Stomach smooth muscle (tissue), 2 donors: ENCODE data around the gene HIP1R.
"Not testable (repeated sequence)": the region's sequence is repeated elsewhere in the genome, so short reads cannot be mapped to it uniquely, and the experiment has no call there.

Experiments used
- H3K27ac ChIP-seq: one replicate; pipeline ENCODE4 v1.7.0; 2013; ENCODE audit warnings: mild to moderate bottlenecking, low read length, inconsistent platforms
- H3K27me3 ChIP-seq, 2 donors: one replicate each; pipeline ENCODE4 v1.7.0; 2013; ENCODE audit warnings: low read length in 2 of 2; ENCODE audit not compliant: insufficient read depth in 2 of 2, control insufficient read depth in 1 of 2
- H3K36me3 ChIP-seq, 2 donors: one replicate each; pipeline ENCODE4 v1.7.0; 2013; ENCODE audit warnings: low read length in 2 of 2; ENCODE audit not compliant: control insufficient read depth in 2 of 2, insufficient read depth in 2 of 2
- H3K4me1 ChIP-seq: one replicate; pipeline ENCODE4 v1.7.0; 2013; ENCODE audit warnings: low read length; ENCODE audit not compliant: control insufficient read depth, insufficient read depth
- H3K4me3 ChIP-seq, 2 donors: one replicate each; pipeline ENCODE4 v1.7.0; 2013; ENCODE audit warnings: low read length in 2 of 2
- H3K9ac ChIP-seq, 2 donors: one replicate each; pipeline ENCODE4 v1.7.0; 2013; ENCODE audit warnings: low read length in 2 of 2, mild to moderate bottlenecking in 1 of 2
- H3K9me3 ChIP-seq, 2 donors: one replicate each; pipeline ENCODE4 v1.7.0; 2013; ENCODE audit warnings: low read length in 2 of 2; ENCODE audit not compliant: control insufficient read depth in 2 of 2
- donor health status: healthy.
- donor health status: Pancreatic carcinoma.

HIP1R gene

DNA sequence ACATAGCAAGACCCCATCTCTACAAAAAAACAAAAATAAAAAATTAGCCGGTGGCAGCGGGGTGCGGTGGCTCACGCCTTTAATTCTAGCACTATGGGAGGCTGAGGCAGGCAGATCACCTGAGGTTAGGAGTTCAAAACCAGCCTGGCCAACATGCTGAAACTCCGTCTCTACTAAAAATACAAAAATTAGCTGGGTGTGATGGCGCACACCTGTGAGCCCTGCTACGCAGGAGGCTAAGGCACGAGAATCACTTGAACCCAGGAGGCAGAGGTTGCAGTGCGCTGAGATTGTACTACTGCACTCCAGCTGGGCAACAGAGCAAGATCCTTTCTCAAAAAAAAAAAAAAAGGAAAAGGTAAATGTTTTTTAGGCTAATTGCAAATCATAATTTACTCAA lies 57.5 kb downstream of the HIP1R start:
- not testable (repeated sequence) for H3K9me3 ChIP-seq, H3K36me3 ChIP-seq, H3K27ac ChIP-seq, H3K4me3 ChIP-seq, H3K27me3 ChIP-seq
- H3K9ac ChIP-seq: peak overlapping the region in 1 of 2 donors; percentile 3
- H3K4me1 ChIP-seq: peaks cover 41% of the 10 kb centered on the region

DNA sequence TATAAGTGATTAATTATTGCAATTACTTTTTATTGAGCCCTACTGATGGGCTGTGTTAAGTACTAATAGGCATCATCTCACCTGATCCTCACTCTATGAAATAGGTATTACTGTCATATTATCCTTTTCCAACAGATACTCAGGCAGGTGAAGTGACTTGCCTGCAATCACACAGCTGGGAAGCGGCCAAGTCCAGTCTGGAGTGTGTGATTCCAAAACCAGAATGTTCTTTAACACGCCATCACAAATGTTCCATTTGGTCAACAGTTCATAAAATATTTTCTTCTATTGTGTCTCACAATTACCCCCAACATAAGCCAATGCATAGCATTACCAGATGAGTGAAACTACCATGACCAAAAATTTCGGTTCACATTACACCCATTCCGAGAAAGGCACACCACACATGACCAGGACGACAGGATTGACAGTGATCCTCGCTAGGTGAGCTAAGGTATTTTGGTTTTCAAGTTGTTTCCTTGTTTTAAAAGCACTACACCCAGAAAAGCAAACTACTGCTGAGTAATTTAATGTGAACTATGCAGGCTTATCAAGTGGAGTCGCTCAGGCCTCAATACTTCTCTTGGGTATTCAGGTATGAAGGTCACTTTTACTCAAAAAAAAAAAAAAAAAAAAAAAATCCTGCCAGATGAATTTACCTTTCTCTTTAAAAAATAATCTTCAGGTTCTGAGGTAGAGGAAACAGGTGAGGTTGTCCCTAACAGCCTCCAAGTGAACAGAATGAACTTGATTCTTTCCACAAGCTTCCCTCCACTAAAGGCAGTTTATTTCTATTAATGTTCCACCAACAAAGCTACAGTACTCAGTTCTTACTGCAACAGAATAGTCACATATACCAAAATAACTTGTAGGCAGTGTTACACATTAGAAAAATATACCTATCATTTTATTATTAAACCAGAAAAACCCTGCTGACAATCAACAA lies 58.2 kb downstream of the HIP1R start:
- H3K9me3 ChIP-seq: no peaks in the 10 kb centered on the region
- no peak overlapping the region for H3K9ac ChIP-seq
- peaks cover 37% of the 10 kb centered on the region for H3K4me1 ChIP-seq
- H3K27ac ChIP-seq: no peak overlapping the region
- H3K36me3 ChIP-seq: no peaks in the 10 kb centered on the region
- no peaks in the 10 kb centered on the region for H3K27me3 ChIP-seq
- no peak overlapping the region for H3K4me3 ChIP-seq

DNA sequence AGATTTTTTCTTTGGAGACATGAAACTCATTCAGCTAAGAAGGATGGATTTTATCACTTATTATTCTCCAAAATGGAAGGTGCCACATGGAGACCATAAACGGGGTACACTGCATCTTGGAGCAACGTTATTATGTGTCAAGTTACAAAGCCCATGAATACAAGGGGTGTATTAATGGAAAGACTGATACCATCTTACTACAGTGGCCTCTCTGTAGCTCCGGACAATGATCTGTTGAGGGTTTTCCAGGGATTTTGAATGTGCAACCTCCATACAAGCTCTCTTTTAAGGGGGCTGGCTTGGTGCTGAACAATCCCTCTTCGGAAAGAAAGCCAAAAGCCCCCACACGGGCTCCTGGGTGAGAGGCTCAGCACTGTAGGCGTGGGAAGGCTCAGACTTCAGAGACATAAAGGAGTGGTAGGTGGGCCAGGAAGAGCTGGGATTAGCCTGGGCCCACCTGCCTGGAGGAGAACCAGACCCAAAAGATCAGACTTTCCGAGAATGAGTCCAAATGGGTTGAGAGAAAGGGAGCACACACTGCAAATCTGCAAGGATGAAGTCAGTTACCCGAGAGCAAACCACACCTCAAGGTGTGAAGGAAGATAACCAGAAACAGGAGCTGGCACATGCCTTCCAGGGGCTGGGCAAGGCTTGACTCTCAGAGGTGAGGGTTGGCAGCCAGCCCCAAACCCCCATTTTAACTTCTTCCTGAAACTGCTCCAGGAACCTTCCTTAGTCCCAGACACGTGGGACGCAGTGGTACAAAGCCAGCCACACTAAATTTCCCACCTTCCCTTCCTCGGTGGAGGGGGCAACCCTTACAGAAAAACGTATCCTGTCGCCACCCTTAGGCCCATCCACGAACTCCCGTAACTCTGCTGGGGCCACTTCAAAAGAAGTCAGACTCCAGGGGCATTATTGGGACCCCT lies 59.2 kb downstream of the HIP1R start:
- H3K27ac ChIP-seq: peak overlapping the region; percentile 70

DNA sequence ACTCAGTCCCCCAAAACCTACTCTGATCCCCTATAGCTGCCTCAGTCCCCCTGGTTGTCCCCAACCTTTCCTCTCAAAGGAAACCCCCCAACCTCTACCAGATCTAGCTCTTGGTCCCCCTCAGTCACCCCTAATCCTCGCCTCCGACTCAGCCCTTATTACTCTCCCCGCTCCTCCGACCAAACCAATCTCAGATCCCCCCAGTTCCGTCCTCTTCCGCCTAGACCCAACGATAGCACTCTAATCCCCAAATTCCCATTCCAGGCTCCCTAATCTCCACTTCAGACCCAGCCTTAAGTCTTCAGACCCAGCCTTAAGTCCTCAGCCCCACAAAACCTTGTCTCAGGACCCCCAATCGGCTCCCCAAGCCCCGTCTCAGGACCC lies 60.1 kb downstream of the HIP1R start:
- Histone ChIP-seq H3K9ac (peak overlapping the region; percentile 93 to 95), H3K4me1 (peaks cover 28% of the 10 kb centered on the region), H3K4me3 (peak overlapping the region; percentile 74 to 90), H3K27ac (peak overlapping the region; percentile 70), H3K36me3 (no peaks in the 10 kb centered on the region), H3K9me3 (no peaks in the 10 kb centered on the region), H3K27me3 (no peaks in the 10 kb centered on the region)

More for the DNA sequence above, 59.2 kb downstream of the HIP1R start:
- no peaks in the 10 kb centered on the region for H3K36me3 ChIP-seq
- H3K9me3 ChIP-seq: no peaks in the 10 kb centered on the region
- no peaks in the 10 kb centered on the region for H3K27me3 ChIP-seq
- H3K4me1 ChIP-seq: peaks cover 28% of the 10 kb centered on the region
- peak overlapping the region; percentile 93 to 95 for H3K9ac ChIP-seq
- peak overlapping the region; percentile 74 to 90 for H3K4me3 ChIP-seq

DNA sequence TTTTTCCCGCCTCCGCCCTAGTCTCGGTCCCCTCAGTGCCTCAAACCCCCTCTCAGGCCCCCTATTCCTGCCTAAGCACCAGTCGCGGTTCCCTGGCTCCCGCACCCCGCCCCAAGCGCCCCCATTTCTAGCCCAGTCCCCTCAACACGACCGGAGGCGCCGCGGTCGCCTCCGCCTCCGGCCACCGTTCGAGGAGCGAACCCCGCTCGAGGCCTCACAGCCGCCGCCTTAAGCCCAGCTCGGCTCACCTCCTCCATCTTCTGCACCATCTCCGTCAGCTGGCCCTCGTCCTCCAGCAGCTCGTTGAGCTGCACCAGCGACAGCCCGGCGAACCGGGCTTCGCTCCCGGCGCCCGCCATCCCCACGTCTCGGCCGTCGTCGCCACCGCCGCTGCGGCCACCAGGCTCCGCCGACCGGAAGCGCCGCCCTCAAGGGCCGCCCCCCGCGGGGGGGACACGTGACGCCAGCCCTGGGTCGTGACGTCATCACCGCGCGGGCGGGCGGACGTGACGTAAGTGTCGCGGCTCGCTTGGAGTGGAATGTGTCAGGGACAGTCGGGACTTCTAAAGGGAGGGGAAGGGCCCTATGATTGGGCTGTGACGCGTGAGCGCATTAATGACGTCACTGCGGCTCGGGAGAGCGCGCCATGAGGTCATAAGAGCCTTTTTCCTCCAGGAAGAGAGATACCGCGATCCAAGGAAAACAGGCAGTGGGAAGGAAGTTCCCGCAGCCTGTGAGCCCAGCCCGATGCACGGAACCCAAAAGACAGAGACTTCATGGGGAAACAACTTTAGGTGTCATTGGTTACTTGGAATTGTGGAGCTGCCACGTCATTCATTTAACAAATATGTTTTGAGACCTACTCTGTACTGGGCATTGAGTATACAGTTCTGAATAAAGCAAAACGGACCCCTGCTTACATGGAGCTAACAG lies 60.7 kb downstream of the HIP1R start, which contains the start of gene VPS37B:
Gene VPS37B (minus strand): TSS at position 421 of the 933 bp plus-strand sequence. CDS start 62 bp downstream, at position 359.
- Histone ChIP-seq H3K36me3 (no peaks in the 10 kb centered on the region), H3K27me3 (no peaks in the 10 kb centered on the region), H3K9ac (peak within 1 kb of the TSS; percentile 93 to 95), H3K9me3 (no peaks in the 10 kb centered on the region), H3K4me3 (peak within 1 kb of the TSS; percentile 74 to 90), H3K27ac (peak within 1 kb of the TSS; percentile 70), H3K4me1 (peaks cover 28% of the 10 kb centered on the region)

DNA sequence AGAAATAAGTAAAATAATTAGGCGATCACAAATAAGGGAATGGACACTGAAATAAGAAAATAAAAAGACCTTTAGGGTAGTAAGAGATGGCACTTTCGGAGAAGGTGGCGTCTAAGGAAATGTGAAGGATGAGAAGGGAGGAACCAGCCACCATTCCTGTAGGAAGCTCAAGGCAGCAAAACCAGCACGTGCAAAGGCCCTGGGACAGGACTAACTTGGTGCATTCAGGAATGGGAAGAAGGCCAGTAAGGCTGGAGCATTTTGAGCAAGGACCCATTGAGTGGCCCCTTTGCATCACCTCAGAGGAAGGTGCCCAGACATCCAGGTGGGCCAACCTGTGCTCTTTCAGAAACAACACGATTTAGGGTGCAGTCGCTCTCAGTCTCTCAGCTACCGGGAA lies 61.4 kb downstream of the HIP1R start:
- no peak overlapping the region for H3K9ac ChIP-seq
- H3K4me1 ChIP-seq: peaks cover 21% of the 10 kb centered on the region
- H3K27me3 ChIP-seq: no peaks in the 10 kb centered on the region
- no peaks in the 10 kb centered on the region for H3K9me3 ChIP-seq
- no peaks in the 10 kb centered on the region for H3K36me3 ChIP-seq
- H3K4me3 ChIP-seq: peak overlapping the region in 1 of 2 donors; percentile 90
- no peak overlapping the region for H3K27ac ChIP-seq

DNA sequence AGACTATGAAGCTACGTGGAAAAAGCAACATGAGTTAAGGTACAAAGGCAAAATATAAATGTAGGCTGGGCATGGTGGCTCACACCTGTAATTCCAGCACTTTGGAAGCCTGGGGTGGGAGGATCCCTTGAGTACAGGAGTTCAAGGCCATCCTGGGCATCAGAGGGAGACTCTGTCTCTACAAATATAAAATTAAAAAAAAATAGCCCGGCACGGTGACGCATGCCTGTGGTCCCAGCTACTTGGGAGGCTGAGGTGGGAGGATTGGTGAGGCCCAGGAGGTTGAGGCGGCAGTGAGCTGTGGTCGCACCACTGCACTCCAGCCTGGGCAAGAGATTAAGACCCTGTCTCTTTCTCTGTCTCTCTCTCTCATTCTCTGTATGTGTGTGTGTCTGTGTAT lies 64.6 kb downstream of the HIP1R start:
- Histone ChIP-seq H3K9ac (no peak overlapping the region), H3K27me3 (no peaks in the 10 kb centered on the region), H3K36me3 (no peaks in the 10 kb centered on the region), H3K9me3 (no peaks in the 10 kb centered on the region), H3K4me1 (peaks cover 7% of the 10 kb centered on the region), H3K27ac (no peak overlapping the region), H3K4me3 (no peak overlapping the region)

DNA sequence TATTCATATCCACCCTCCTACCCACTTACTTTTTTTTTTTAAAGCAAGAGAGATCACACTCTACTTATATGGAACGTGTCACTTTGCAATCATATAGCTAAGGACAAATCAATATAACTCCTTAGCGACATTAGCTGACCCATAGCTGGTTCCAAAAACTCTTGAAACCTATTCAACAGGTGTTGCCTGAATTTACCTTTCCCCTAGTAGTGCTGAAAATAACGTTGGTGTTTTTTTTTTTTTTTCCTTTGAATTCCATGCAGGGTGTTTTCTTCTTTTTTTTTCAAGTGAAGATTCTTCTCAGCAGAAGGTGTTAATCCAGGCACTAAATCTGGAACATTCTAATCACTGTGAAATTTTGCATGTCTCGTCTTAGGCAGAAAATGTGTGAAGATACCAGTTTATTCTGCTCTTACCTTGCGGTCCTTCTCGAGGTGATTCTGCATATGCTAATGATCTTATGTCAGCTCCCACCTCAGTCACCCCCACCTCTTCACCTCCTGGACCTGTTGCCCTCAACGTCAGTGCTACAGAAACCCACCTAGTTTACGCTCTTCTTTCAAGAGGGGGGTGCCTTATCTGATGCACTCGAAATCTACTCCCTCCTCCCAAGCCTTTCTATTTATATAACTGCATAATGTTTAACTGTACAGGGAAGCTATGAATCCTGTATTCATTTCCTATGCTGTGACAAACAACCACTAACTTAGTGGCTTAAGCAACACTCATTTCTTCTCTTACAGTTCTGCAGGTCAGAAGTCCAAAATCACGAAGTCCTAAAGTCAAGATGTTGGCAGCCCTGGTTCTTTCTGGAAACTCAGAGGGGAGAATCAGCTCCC lies 67.8 kb downstream of the HIP1R start:
- Histone ChIP-seq H3K9me3 (no peaks in the 10 kb centered on the region), H3K4me1 (no peaks in the 10 kb centered on the region), H3K4me3 (no peak overlapping the region), H3K9ac (no peak overlapping the region), H3K36me3 (no peaks in the 10 kb centered on the region), H3K27me3 (no peaks in the 10 kb centered on the region), H3K27ac (no peak overlapping the region)

DNA sequence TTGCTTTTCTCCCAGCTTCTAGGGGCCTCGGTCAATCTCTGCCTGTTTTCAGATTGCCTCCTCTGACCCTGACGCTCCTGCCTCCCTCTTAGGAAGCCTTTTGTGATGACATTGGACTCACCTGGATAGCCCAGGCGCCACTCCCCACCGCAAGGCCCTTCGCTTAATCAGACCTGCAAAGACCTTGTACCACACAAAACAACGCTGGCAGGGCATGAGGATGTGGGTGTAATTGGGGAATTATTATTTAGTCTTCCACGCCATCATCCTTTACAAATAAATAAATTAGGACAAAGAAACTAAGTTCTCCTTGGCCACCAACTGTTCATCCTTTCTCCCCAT lies 68.4 kb downstream of the HIP1R start:
- H3K4me3 ChIP-seq: no peak overlapping the region
- no peak overlapping the region for H3K27ac ChIP-seq
- H3K36me3 ChIP-seq: no peaks in the 10 kb centered on the region
- H3K27me3 ChIP-seq: no peaks in the 10 kb centered on the region
- no peaks in the 10 kb centered on the region for H3K9me3 ChIP-seq
- no peak overlapping the region for H3K9ac ChIP-seq
- H3K4me1 ChIP-seq: no peaks in the 10 kb centered on the region
